Stimulated activated naive CD4-positive, alpha-beta T cell treated with Interleukin-2 at 50 U/mL for 16 hours (primary cell): ENCODE results near the gene KRT86.

ENCODE experiments used
- DNase-seq: peaks from one replicate; lab custom pipeline; 2025; lab: John Stamatoyannopoulos, UW

The KRT86 gene

DNA sequence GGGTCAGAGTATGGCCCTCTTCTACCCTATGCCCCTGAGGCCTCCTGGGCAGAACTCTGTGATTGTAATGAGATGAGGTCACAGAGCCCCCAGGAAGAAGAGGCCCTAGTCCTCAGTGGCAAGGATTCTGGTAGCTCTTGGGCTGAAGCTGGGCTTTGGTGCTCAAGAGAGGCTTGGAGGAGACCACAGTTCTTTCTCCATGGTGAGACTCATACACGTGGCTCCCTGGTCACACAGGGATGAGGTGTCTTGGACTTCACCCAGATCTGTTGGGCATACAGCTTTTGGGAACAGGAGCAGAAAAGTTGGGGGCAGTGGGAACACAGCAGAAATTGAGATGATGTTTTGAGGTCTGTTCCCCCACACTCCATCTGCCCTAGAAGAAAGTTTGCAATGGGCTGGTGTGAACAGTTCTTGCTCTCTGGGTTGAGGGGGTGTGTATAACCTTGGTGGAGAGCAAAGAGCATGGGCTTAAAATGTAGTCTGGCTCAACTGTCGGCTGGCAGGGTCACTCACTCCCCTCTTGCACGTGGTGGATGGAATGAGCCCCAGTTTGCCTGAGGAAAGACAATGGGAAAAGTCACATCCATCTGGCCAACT is at the start of gene KRT86:
Gene KRT86 (plus strand): TSS at position 125 of the 600 bp plus-strand sequence. CDS start 27,272 bp downstream, outside the sequence.
- DNase-seq: no peak

GRCh38 chr12:52225752-52226151 is 48.7 kb upstream of the KRT86 start:
- DNase-seq: no peak

DNA sequence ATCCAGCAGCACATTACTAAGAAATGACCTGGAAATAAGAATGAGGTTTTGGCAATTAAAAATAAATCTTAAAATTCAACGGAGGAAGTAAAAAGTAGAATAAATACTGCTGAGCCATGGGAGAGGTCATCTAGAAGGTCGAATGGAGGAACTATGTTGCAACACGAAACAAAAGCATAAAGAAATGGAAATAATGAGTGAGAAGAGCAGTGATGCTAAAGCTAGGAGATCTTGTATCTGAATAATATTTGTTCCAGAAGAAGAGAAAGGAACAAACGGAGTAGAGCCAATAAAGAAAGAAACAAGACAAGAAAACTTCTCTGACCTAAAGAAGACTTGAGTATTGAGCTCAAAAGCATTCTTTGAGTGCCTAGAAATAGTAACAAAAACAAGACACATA is 48.0 kb upstream of the KRT86 start:
- DNase-seq: no peak

DNA sequence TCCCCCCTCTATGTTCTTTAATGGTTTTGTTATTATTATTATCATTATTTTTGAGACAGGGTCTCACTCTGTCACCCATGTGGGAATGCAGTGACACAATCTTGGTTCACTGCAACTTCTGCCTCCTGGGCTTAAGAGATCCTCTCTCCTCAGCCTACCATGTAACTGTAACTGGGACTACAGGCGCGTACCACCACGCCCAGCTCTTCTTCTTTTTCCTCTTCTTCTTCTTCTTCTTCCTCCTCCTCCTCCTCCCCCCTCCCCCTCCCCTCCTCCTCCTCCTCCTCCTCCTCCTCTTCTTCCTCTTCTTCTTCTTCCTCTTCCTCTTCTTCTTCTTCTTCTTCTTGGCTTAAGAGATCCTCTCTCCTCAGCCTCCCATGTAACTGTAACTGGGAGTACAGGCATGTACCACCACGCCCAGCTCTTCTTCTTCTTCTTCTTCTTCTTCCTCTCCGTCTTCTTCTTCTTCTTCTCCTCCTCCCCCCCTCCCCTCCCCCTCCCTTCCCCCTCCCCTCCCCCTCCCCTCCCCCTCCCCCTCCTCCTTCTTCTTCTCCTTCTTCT is 46.8 kb upstream of the KRT86 start:
- DNase-seq: no peak

DNA sequence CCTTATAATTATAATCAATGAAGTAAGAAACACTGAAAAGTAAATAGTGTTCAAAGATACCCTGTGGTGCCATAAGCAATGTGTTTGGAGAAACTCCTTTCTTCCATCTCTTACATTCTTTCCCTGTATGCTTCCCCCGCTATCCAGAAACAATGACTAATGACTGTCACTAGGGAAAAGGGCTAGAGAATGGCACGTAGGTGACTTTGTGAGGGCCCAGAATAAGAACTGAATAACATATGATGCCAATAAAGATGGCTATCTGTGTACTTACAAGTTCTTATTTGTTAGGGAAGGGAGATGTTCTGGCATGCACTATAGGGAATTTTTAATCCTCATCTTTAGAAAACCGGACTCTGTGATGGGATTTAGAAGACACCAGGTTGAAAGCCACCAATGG is 46.1 kb upstream of the KRT86 start:
- no peak for DNase-seq

GRCh38 chr12:52228931-52229330 is 45.5 kb upstream of the KRT86 start:
- no peak for DNase-seq

GRCh38 chr12:52229836-52230343 is 44.6 kb upstream of the KRT86 start:
- DNase-seq: no peak

DNA sequence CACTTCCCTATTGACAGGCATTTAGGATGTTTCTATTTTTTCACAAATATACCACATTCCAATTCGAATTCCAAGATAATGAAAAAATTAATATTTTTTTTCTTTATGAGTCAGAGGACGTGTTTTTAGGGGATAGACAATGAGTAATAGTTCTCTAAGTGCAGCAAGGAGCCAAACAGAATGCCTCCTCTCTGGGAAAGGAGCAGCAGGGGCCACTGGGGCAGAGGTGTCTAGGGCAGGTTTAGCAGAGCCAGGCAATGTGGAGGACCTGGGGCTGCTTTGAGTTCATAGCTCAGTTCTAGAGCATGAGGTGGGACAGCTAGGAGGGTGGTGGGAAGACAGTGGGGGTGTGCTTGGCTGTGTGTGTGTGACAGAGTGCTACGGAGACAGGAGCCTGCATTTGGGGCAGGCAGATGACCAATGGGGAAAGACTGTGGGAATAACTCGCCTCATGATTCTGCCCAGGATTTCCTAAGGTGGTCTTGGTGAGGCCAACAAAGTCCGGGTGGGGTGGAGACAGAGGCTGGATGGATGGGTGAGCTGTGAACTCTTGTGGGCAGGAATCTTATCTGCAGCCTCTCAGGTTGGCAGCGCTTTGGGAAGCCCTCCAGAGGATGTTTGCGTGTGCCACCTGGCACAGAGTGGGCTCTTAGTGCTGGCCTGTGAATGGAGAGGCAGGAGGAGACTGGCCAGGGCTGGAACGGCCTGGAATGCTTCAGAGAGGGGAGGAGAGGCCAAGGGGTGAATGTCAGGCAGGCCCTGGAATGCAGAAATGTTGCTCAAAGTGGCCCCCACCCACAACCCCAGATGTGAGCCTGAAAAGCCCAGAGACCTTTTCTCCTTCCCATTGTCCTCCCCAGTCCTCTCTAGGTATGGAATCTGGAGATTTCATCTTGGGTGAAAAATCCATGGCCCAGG is 43.8 kb upstream of the KRT86 start:
- DNase-seq: no peak

- no peak for DNase-seq
Measured at GRCh38 chr12:52231305-52232202, 42.9 kb upstream of the KRT86 start.

DNA sequence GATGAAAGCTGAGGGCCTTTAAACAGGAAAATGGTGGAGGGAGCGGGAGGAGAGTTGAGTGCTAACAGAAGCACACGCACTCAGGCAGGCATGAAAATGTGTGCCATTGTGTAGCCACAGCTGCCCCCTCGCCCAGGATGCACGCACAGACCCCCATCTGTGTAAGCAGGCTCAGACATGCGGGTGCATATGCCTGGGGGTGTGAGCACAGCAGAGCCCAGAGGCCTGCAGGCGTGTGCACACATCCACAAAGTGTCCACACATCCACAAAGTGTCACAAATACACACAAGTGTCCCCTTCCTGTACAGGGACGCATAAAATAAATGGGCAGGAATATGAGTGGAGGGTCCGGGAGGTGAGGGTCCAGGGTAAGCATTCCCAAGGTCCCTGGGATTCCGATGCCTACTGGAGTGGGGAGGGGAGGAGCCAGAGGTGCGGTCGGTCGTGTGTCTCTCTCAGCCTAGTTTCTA is 42.2 kb upstream of the KRT86 start:
- no peak for DNase-seq

DNA sequence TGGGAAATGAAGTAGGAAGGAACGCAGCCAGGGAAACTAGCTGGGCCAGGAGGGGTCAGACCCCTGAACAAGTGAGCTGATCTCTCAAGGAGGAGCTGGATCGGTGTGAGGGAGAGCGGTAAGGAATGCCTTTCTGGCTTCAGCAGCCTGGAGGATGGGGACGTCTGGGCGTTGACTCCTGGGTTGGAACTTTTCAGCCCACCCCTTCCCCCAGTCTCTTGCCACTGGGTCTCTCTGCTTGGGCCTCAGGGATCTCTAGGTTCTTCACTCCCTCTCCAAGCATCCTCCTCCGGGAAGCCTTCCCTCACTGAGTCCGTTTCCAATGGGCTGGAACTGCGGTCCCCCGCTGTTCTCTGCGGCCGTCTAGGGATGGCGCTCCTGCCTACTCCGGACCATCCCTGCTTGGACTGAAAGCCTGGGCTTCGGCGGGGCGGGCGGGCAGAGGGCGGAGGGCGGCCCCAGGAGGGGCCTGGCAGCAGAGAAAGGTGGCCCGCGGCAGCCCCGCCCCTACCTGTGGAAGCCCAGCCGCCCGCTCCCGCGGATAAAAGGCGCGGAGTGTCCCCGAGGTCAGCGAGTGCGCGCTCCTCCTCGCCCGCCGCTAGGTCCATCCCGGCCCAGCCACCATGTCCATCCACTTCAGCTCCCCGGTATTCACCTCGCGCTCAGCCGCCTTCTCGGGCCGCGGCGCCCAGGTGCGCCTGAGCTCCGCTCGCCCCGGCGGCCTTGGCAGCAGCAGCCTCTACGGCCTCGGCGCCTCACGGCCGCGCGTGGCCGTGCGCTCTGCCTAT is 41.6 kb upstream of the KRT86 start, which contains the start of gene KRT7:
Gene KRT7 (plus strand): TSS at position 570 of the 788 bp plus-strand sequence. CDS start 54 bp downstream, at position 624.
- no peak for DNase-seq

GRCh38 chr12:52233462-52234207 is 40.8 kb upstream of the KRT86 start:
- no peak for DNase-seq

GRCh38 chr12:52234223-52234810 is 40.1 kb upstream of the KRT86 start:
- DNase-seq: no peak

DNA sequence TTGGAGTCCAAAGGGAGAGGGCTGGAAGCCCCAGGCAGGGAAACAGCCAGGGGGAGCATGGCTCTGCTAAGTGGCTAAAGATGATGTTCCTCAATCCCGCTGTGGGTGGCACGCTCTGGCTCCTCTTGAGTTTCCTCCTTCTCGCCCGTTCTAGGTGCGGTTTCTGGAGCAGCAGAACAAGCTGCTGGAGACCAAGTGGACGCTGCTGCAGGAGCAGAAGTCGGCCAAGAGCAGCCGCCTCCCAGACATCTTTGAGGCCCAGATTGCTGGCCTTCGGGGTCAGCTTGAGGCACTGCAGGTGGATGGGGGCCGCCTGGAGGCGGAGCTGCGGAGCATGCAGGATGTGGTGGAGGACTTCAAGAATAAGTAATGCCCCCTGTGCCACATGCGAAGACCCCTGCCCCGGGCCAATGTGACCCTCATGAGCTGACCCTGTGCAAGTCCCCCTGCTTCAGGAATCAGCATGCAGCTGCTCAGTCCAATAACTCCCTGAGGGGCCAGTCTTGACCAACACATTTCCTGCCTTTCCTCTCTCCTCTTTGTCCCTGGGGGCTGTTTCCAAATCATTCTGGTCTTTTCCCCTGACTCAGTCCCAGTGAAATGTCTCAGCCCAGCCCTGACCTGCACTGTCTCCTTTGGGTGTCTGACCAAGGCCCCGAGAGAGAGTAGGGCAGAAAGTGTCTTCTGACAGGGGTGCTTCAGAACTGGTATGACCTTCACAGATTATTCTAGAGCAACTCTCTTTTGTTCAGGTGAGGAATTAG is 39.3 kb upstream of the KRT86 start:
- no peak for DNase-seq

DNA sequence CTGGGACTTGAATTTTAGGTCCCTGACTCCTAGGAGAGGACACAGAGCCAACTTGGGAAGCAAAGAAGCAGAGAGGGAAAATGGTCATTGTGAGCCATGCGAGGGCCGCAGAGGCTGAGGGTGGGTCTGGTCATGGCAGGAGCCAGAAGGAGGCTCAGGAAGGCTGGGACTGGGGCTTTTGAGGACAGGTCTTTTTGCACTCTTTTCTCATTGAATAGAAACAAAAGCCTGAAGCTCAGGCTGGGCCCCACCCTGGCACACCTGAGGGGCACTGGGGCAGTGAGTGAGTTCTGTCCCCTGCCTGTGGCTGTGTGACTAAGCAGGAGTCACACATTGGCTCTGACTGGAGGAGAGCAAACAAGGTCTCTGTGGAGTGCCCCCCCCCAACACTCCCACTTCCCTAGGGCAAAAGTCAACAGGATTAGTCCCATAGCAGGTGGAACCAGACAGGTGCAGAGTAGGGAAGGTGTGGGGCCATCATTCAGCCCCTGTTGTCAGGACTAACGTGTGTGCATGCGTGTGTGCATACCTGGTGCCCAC is 38.6 kb upstream of the KRT86 start:
- DNase-seq: no peak

DNA sequence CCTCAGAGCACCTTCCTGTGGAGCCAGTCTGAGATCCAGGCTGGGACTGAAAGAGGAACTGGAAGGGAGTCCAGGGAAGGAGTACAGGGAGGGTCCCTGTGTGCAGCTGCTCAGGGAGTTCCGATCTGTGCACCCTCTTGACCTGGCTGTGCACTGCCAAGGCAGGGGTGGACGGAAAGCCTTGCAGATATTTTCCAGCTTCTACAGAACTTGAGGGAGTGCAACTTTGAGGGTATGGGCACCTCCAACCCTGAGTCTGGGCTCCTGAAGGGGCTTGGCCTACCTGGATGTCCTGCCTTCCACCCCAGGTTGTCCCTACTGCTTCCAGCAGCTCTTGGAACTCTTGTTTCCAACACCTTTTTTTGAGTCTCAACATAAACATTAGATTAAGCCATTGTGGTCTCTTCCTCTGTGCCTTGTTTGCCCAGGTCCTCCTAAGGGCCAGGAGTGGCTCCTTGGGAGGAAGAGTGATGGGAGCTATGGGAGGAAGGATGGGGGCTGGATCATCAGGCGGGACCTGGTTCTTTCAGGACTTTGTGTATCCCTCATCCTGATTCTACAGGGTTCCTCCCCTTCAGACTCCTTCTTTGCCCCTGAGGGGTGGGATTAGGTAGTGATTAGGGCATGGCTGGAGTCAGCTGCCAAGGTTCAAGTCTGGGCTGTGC is 37.9 kb upstream of the KRT86 start:
- DNase-seq: no peak

- no peak for DNase-seq
Measured at GRCh38 chr12:52238207-52238840, 36.1 kb upstream of the KRT86 start.
